Fibroblast of lung (primary cell): ENCODE results near the gene SETDB1.

ENCODE experiments used
- EZH2 ChIP-seq: IDR thresholded peaks from 2 replicates; pipeline ENCODE4 v1.5.1; 2012; ENCODE audit warnings: low read length, control low read depth, mild to moderate bottlenecking; ENCODE audit errors: missing control alignments
- TF ChIP-seq, protein P1 (sequence below), 2 donors: IDR thresholded peaks in 1 of 2; conservative IDR thresholded peaks in 1 of 2; 1 replicate in 1 of 2; 2 replicates in 1 of 2; pipeline ENCODE4 v1.5.1; 2011 to 2012; ENCODE audit warnings: low read length in 2 of 2, control low read depth in 1 of 2, inconsistent platforms in 1 of 2, low read depth in 1 of 2, mild to moderate bottlenecking in 1 of 2

GRCh38 chr1:150974580-150975478 lies 48.7 kb downstream of the SETDB1 start, which contains the start of gene CERS2:
- TF ChIP-seq, protein P1, sequence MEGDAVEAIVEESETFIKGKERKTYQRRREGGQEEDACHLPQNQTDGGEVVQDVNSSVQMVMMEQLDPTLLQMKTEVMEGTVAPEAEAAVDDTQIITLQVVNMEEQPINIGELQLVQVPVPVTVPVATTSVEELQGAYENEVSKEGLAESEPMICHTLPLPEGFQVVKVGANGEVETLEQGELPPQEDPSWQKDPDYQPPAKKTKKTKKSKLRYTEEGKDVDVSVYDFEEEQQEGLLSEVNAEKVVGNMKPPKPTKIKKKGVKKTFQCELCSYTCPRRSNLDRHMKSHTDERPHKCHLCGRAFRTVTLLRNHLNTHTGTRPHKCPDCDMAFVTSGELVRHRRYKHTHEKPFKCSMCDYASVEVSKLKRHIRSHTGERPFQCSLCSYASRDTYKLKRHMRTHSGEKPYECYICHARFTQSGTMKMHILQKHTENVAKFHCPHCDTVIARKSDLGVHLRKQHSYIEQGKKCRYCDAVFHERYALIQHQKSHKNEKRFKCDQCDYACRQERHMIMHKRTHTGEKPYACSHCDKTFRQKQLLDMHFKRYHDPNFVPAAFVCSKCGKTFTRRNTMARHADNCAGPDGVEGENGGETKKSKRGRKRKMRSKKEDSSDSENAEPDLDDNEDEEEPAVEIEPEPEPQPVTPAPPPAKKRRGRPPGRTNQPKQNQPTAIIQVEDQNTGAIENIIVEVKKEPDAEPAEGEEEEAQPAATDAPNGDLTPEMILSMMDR (conservative IDR thresholded peaks at IDR 0.05 in 1 of 2, IDR thresholded peaks at IDR 0.05 in 1 of 2; ENCODE audit: low read depth in 1 of 2, low read length in 2 of 2): no peak
- TF ChIP-seq EZH2: no peak
